Fibroblast of mammary gland (primary cell): ENCODE data around the gene METTL15.
A peak's percentile ranks its signal among the peaks of the same experiment; 100 is the strongest.
"Not testable (repeated sequence)": the region's sequence is repeated elsewhere in the genome, so short reads cannot be mapped to it uniquely, and the experiment has no call there.

Experiments used
- DNase-seq: peaks from one replicate; pipeline ENCODE4 v3.0.0-alpha.2; 2010; ENCODE audit warnings: low read depth
- H3K4me3 ChIP-seq: 2 replicates; pipeline ENCODE4 v1.5.1; 2011; ENCODE audit warnings: low read depth, mild to moderate bottlenecking, low read length, moderate library complexity; ENCODE audit not compliant: control insufficient read depth
- TF ChIP-seq, protein P1 (sequence below): conservative IDR thresholded peaks from 2 replicates; pipeline ENCODE4 v1.5.1; 2011; ENCODE audit warnings: low read depth, low read length, inconsistent platforms; ENCODE audit not compliant: control insufficient read depth, insufficient read depth

The METTL15 gene, protein sequence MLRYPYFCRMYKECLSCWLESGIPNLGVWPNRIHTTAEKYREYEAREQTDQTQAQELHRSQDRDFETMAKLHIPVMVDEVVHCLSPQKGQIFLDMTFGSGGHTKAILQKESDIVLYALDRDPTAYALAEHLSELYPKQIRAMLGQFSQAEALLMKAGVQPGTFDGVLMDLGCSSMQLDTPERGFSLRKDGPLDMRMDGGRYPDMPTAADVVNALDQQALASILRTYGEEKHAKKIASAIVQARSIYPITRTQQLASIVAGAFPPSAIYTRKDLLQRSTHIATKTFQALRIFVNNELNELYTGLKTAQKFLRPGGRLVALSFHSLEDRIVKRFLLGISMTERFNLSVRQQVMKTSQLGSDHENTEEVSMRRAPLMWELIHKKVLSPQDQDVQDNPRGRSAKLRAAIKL

GRCh38 chr11:28107750-28108618 lies at the start of gene METTL15, which contains the start of gene KIF18A:
Gene METTL15, plus strand, starts transcription at chr11:28108388. Its CDS starts 4,947 bp downstream, at chr11:28113335.
Gene KIF18A, minus strand, starts transcription at chr11:28108156. Its CDS starts 10,209 bp downstream, at chr11:28097947.
- peak; percentile 98 for DNase-seq
- H3K4me3 ChIP-seq = peak within 1 kb of the TSS; percentile 96
- TF ChIP-seq, protein P1, sequence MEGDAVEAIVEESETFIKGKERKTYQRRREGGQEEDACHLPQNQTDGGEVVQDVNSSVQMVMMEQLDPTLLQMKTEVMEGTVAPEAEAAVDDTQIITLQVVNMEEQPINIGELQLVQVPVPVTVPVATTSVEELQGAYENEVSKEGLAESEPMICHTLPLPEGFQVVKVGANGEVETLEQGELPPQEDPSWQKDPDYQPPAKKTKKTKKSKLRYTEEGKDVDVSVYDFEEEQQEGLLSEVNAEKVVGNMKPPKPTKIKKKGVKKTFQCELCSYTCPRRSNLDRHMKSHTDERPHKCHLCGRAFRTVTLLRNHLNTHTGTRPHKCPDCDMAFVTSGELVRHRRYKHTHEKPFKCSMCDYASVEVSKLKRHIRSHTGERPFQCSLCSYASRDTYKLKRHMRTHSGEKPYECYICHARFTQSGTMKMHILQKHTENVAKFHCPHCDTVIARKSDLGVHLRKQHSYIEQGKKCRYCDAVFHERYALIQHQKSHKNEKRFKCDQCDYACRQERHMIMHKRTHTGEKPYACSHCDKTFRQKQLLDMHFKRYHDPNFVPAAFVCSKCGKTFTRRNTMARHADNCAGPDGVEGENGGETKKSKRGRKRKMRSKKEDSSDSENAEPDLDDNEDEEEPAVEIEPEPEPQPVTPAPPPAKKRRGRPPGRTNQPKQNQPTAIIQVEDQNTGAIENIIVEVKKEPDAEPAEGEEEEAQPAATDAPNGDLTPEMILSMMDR = no peak

GRCh38 chr11:28071305-28071704 lies 36.9 kb upstream of the METTL15 start:
- H3K4me3 ChIP-seq = no peak overlapping the region
- TF ChIP-seq, protein P1 = no peak
- no peak for DNase-seq

DNA sequence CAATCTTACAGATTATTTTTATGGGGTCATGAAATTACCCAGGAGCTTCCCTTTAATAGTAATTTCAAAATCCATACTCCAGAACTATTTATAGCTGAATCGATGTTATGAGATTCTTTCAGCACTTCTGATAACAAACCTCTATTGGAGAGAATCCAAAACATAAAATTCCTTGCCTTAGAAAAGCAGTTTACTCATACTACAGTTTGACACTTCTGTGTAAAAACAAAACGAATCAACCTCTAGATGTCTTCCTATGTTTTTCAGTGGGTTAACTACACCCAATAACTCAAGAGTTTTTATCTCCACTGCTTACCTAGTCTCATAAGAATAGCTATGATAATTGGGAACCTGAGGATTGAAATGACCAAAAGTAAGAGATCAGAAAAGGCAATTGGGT lies 35.9 kb upstream of the METTL15 start:
- DNase-seq = peak; percentile 12
- no peak overlapping the region for H3K4me3 ChIP-seq
- TF ChIP-seq, protein P1 = no peak

- H3K4me3 ChIP-seq = no peak overlapping the region
- TF ChIP-seq, protein P1 = no peak
- no peak for DNase-seq
Observed at GRCh38 chr11:28077521-28077920, 30.7 kb upstream of the METTL15 start.

- DNase-seq = no peak
- TF ChIP-seq, protein P1 = no peak
- H3K4me3 ChIP-seq = no peak overlapping the region
Observed at GRCh38 chr11:28083118-28083517, 25.1 kb upstream of the METTL15 start.

DNA sequence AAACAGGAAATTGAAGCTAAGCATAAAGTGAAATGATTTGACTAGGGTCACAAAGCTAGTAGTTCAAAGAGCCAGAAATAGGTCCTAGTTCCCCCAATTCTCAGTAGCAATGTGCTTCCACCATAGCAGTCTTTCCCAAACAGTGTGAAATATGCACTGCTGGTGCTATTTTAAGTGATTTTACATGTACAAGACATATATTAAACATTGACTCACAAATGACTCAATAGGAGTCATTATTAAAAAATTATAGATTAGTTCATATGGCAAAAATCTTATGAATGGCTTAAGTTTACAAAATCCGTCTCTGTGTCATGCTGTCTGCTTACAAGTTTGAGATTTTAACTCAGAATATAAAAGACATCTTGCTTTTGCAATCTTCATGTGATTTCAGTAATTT lies 21.6 kb upstream of the METTL15 start:
- TF ChIP-seq, protein P1 = no peak
- peak; percentile 81 for DNase-seq
- H3K4me3 ChIP-seq = no peak overlapping the region

DNA sequence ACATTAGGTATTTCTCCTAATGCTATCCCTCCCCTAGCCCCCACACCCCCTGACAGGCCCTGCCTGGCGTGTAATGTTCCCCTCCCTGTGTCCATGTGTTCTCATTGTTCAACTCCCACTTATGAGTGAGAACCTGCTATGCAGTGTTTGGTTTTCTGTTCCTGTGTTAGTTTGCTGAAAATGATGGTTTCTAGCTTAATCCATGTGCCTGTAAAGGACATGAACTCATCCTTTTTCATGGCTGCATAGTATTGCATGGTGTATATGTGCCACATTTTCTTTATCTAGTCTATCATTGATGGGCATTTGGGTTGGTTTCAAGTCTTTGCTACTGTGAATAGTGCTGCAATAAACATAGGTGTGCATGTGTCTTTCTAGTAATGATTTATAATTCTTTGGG lies 21.0 kb upstream of the METTL15 start:
- H3K4me3 ChIP-seq = not testable (repeated sequence)

DNA sequence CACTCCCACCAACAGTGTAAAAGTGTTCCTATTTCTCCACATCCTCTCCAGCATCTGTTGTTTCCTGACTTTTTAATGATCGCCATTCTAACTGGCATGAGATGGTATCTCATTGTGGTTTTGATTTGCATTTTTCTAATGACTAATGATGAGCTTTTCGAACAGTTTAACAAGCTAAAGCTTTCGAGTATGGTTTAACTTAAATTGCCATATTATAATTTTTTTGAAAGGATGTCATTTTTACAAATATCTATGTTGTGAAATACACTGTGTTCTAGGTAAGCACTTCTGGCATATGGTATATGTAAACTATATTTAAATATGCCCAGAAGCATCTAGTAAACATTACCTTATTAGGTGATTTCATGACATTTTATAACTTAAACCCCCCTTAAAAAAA lies 20.5 kb upstream of the METTL15 start:
- DNase-seq = not testable (repeated sequence)

More for the DNA sequence above, 21.0 kb upstream of the METTL15 start:
- not testable (repeated sequence) for DNase-seq

More for the DNA sequence above, 20.5 kb upstream of the METTL15 start:
- H3K4me3 ChIP-seq = not testable (repeated sequence)
